Measurements from ENCODE around the gene TRIM33.

- no peak for TF ChIP-seq CTCF (IDR thresholded peaks at IDR 0.05)
- TF ChIP-seq POLR2A (IDR thresholded peaks at IDR 0.05): no peak
These were observed 62.5 kb downstream of the TRIM33 start for GRCh38 chr1:114448370-114449036.

Data from gastroesophageal sphincter (tissue), 3 donors.